ENCODE results near the gene RTP2. TPM values are rescaled to one million over a fixed set of nuclear protein-coding genes. Genes with fewer than 3 reads are reported as not detected.

RTP2 gene
- total and polyA plus RNA-seq, 9 of the 15 experiments (the other 6 are each of a cell fraction or from before 2014, with no cell fraction given), result not detected

DNA sequence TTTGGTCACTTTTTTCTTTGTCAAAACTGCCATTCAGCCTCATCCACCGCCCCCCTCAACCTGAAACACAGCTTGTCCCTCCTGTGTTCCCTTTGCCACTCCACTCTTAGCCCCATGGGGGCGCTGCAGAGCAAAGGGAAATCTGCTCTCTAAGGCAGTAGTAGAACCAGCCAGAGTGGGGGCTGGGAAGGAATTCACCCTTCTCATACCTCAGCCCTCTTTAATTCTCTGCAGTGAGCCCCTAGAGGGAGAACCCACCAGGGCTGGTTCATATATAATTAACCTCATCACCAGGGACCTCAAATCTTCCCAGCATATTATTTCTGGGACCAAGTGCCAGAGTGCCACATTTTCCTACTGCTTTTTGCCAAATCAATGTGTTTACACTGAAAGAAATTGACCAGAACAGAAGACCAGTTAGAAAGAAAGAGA, 45.7 kb upstream of the RTP2 start (continued):
- TF ChIP-seq, protein P1, sequence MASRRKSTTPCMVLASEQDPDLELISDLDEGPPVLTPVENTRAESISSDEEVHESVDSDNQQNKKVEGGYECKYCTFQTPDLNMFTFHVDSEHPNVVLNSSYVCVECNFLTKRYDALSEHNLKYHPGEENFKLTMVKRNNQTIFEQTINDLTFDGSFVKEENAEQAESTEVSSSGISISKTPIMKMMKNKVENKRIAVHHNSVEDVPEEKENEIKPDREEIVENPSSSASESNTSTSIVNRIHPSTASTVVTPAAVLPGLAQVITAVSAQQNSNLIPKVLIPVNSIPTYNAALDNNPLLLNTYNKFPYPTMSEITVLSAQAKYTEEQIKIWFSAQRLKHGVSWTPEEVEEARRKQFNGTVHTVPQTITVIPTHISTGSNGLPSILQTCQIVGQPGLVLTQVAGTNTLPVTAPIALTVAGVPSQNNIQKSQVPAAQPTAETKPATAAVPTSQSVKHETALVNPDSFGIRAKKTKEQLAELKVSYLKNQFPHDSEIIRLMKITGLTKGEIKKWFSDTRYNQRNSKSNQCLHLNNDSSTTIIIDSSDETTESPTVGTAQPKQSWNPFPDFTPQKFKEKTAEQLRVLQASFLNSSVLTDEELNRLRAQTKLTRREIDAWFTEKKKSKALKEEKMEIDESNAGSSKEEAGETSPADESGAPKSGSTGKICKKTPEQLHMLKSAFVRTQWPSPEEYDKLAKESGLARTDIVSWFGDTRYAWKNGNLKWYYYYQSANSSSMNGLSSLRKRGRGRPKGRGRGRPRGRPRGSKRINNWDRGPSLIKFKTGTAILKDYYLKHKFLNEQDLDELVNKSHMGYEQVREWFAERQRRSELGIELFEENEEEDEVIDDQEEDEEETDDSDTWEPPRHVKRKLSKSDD (conservative IDR thresholded peaks at IDR 0.05; ENCODE audit: low read length), result no peak
- TF ChIP-seq TEAD4 (IDR thresholded peaks at IDR 0.05; ENCODE audit: low read length), result peak; percentile 34; the same call in 1 of the 2 replicates
- TF ChIP-seq TEAD4 (CRISPR knock-in tag; IDR thresholded peaks at IDR 0.05; ENCODE audit: borderline replicate concordance), result no peak
- peak; percentile 29; the same call in 1 of the 2 replicates for TF ChIP-seq ARID1B (IDR thresholded peaks at IDR 0.05)
- TF ChIP-seq, protein P2, sequence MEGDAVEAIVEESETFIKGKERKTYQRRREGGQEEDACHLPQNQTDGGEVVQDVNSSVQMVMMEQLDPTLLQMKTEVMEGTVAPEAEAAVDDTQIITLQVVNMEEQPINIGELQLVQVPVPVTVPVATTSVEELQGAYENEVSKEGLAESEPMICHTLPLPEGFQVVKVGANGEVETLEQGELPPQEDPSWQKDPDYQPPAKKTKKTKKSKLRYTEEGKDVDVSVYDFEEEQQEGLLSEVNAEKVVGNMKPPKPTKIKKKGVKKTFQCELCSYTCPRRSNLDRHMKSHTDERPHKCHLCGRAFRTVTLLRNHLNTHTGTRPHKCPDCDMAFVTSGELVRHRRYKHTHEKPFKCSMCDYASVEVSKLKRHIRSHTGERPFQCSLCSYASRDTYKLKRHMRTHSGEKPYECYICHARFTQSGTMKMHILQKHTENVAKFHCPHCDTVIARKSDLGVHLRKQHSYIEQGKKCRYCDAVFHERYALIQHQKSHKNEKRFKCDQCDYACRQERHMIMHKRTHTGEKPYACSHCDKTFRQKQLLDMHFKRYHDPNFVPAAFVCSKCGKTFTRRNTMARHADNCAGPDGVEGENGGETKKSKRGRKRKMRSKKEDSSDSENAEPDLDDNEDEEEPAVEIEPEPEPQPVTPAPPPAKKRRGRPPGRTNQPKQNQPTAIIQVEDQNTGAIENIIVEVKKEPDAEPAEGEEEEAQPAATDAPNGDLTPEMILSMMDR (IDR thresholded peaks at IDR 0.05 in 2 of 3, conservative IDR thresholded peaks at IDR 0.05 in 1 of 3; ENCODE audit: insufficient read depth in 2 of 3, low read depth in 1 of 3, low read length in 3 of 3), result peak; percentile 85 to 97 (median 94)
- TF ChIP-seq CTBP1 (IDR thresholded peaks at IDR 0.05; ENCODE audit: borderline replicate concordance), result no peak
- peak; percentile 81 to 93 for TF ChIP-seq RAD21 (CRISPR knock-in tag; conservative IDR thresholded peaks at IDR 0.05 in 1 of 2, IDR thresholded peaks at IDR 0.05 in 1 of 2)
- TF ChIP-seq ZFP36 (IDR thresholded peaks at IDR 0.05; ENCODE audit: low read depth, low read length, partially characterized antibody), result no peak
- peak; percentile 93 for TF ChIP-seq ARID2 (IDR thresholded peaks at IDR 0.05)
- TF ChIP-seq SRSF7 (optimal IDR thresholded peaks at IDR 0.05; ENCODE audit: low read depth, low read length), result no peak
- TF ChIP-seq HNRNPLL (IDR thresholded peaks at IDR 0.05; ENCODE audit: low read depth, low read length, poor library complexity, severe bottlenecking), result no peak
- TF ChIP-seq, protein P3, sequence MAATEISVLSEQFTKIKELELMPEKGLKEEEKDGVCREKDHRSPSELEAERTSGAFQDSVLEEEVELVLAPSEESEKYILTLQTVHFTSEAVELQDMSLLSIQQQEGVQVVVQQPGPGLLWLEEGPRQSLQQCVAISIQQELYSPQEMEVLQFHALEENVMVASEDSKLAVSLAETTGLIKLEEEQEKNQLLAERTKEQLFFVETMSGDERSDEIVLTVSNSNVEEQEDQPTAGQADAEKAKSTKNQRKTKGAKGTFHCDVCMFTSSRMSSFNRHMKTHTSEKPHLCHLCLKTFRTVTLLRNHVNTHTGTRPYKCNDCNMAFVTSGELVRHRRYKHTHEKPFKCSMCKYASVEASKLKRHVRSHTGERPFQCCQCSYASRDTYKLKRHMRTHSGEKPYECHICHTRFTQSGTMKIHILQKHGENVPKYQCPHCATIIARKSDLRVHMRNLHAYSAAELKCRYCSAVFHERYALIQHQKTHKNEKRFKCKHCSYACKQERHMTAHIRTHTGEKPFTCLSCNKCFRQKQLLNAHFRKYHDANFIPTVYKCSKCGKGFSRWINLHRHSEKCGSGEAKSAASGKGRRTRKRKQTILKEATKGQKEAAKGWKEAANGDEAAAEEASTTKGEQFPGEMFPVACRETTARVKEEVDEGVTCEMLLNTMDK (IDR thresholded peaks at IDR 0.05; ENCODE audit: borderline replicate concordance, insufficient read depth, low read depth, low read length, poor library complexity, severe bottlenecking), result peak; percentile 39
- no peak for TF ChIP-seq SMARCB1 (IDR thresholded peaks at IDR 0.05; ENCODE audit: insufficient read length, low read depth)
- TF ChIP-seq POLR2G (IDR thresholded peaks at IDR 0.05; ENCODE audit: low read depth, low read length), result no peak
- peak; percentile 40; the same call in 1 of the 2 replicates for TF ChIP-seq EP300 (IDR thresholded peaks at IDR 0.05; ENCODE audit: low read length)
- TF ChIP-seq XRCC5 (IDR thresholded peaks at IDR 0.05; ENCODE audit: low read depth, low read length), result peak; percentile 91; the same call in 1 of the 2 replicates

All from K562 (cell line).